Activated CD8-positive, alpha-beta memory T cell treated with anti-CD3 and anti-CD28 coated beads, Interleukin-2, amount 50 U/mL, for 4 hours (primary cell): ENCODE data around the gene TUBB4B.
"Not testable (repeated sequence)": the region's sequence is repeated elsewhere in the genome, so short reads cannot be mapped to it uniquely, and the experiment has no call there.

Experiments
- DNase-seq: peaks from one replicate; pipeline ENCODE4 v3.0.0-alpha.2; 2020

TUBB4B gene

DNA sequence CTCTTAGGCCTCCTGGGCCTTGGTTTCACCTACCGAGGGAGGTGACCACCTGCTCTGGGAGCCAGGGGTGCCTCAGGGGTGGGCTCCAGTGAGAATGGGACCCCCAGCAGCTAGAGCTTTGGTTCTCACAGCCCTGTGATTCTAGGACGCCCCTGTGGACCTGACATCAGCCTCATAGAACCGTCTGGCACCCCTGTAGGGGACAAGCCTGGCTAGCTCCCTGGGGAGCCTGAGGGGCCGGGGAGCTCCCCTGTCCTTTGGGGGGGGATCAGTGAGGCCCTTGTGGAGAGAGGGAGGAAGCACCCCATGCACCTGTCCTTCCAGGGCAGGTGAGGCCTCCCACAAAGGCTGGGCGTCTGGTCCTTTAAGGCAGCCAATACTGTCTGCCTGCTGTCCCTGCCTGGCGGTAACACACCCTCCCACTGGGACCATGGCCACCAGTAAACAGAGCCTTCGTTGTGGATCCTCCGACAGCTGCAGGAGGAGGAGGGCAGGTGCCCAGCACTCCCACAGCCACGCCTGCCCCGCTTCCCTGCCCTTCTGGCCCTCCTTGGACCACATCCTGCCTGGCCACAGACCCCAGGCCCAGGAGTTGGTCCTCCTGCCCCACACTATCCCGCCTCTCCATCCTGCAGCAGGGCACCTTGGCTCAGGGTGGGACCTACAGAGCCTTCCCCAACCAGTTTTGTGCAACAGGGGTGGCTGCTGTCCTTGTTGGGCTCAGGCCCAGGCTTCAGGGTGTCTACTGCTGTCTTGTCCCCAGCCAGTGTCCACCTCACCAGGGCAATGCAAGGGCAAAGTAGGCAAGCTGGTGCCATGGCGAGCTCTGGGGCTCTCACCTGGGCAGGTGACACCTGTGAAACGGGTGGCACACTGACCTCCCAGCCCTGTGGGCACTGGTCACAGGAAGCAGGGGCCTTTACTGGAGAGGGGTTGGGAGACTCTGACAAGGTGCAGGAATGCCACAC, 3.0 kb upstream of the TUBB4B start:
- no peak for DNase-seq

DNA sequence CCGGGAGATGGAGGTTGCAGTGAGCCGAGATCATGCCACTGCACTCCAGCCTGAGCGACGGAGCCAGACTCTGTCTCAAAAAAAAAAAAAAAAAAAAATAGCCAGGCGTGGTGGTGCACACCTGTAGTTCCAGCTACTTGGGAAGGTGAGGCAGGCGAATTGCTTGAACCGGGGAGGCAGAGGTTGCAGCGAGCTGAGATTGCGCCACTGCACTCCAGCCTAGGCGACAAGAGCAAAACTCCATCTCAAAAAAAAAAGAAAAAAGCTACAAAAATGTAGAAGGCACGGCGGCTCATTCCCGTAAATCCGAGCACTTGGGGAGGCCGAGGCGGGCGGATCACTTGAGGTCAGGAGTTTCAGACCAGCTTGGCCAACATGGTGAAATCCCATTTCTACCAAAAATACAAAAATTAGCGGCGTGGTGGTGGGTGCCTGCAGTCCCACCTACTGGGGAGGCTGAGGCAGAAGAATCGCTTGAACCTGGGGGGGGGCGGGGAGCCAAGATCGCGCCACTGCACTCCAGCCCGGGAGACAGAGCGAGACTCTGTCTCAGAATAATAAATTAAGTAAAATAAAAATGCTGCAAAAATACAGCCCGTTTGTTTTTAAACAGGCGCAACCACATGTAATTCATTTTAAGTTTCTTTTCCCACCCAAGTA, 1.4 kb upstream of the TUBB4B start:
- DNase-seq, result not testable (repeated sequence)

DNA sequence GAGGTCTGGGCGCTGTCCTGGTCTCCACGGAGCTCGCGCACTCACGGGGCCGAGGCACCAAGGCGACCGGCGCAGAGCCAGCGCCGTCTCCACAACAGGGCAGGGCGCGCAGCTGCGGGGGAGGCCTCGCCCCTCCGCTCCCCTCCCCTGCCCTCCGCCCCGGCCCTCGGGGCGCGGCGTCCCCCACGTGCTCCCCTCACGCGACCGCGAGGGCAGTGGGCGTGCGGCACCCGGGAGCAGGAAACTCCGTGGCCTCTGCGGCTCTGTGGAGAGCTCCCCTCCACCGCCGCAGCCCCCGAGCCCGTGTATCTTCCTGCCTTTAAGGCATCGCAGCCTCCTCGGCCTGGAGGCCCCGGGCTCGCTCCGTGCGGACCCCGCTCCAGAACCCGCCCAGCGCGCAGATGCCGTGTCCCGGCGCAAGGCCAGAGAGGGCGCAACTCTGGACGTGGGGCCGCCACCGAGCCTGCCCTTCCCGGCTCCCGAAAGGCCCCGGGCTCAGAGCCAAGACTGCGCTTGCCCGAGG, 708 bp upstream of the TUBB4B start:
- peak; percentile 72 for DNase-seq

GRCh38 chr9:137241490-137242268, 592 bp downstream of the TUBB4B start:
- DNase-seq, result peak; percentile 81

DNA sequence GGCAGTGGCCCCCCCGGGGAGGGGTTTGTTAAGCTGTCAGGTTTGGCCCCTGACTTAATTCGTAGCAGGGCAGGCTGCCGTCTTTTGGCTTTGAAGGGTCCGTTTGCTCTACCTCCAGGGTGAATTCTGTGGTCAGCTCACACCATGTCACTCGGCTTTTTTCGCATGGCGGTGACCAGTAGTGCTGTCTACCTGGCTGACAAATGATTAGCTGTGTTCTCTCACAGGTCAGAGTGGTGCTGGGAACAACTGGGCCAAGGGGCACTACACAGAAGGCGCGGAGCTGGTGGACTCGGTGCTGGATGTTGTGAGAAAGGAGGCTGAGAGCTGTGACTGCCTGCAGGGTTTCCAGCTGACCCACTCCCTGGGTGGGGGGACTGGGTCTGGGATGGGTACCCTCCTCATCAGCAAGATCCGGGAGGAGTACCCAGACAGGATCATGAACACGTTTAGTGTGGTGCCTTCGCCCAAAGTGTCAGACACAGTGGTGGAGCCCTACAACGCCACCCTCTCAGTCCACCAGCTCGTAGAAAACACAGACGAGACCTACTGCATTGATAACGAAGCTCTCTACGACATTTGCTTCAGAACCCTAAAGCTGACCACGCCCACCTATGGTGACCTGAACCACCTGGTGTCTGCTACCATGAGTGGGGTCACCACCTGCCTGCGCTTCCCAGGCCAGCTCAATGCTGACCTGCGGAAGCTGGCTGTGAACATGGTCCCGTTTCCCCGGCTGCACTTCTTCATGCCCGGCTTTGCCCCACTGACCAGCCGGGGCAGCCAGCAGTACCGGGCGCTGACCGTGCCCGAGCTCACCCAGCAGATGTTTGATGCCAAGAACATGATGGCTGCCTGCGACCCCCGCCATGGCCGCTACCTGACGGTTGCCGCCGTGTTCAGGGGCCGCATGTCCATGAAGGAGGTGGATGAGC, 1.4 kb downstream of the TUBB4B start:
- no peak for DNase-seq

GRCh38 chr9:137243266-137243625, 2.2 kb downstream of the TUBB4B start:
- DNase-seq, result not testable (repeated sequence)

- no peak for DNase-seq
Measured at GRCh38 chr9:137243626-137244485, 2.8 kb downstream of the TUBB4B start.

DNA sequence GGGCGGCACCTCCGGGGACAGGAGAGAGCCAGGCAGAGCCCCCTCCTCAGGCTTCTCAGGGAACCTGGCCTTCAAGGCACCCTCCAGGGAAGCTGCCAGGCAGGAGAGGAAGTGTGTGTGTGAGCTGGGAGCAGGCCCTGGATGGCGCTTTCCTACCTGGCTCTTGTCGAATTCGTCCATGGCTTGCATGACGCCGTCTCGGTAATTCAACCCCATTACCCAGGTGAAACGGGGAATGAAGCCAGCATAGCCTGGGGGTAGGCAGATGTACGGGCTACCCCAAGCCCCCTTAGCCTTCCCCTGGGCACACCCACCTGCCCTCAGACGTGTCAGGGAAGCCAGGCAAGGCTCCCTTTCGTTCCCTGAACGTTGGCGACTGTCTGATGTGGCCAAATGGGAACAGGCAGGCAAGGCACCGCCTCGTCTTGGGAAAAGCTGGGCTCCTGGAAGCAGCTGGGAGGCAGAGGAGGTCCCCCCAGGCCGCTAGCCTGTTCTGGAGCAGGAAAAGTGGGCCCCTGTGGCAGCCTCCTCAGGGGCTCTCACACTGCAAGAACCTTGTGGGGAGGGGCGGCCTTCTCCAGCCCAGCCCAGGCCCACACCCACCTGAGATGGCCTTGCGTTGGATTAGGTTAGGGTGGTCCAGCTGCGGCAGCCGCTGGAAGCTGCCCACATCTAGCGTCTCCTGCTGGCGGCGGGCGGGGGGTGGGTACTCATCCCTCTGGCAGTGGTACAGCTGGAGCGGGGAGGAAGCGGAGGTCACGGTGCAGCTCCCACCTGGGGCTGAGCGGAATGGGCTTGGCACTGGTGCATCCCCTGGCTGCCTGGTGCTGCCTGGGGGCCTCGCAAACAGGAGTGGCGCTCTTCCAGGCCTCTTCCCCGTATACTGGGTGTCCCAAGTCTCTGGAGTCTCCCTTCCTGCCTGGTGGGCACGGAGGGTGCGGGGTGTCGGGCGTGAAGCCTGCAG, 3.7 kb downstream of the TUBB4B start:
- DNase-seq, result no peak

- DNase-seq, result no peak
Measured at GRCh38 chr9:137245450-137246421, 4.6 kb downstream of the TUBB4B start.

DNA sequence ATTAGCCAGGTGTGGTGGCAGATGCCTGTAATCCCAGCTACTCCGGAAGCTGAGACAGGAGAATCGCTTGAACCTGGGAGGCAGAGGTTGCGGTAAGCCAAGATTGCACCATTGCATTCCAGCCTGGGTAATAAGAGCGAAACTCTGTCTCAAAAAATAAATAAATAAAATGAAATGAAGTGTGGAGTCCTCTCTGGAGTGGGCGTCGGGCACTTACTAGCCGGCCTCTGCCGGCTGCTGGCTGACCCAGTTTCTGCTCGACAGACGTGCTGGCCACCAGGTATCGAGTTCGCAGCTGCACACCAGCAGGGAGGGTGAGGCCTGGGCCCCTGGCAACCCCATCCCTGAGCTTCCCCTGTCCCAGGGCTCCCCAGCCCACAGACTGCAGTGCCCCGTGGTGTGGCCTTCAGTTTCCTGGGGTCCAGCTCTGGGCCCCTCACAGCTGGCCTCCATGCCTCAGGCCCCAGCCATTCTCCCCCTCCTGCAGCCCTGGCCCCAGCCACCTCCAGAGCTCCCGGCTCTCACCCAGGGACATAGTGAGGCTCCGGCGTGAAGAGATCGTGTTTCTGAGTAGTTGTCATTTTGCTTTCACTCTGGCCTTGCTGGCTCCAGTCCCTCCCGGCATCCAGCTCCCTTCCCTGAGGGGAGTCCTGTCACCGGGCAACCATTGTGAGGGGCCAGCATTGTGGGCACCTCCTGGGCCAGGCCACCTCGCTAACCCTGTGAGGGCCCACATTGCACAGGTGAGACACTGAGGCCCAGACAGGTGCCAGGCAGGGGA, 6.2 kb downstream of the TUBB4B start:
- no peak for DNase-seq

GRCh38 chr9:137247916-137248175, 6.8 kb downstream of the TUBB4B start:
- DNase-seq, result no peak

- DNase-seq, result no peak
Measured at GRCh38 chr9:137250329-137251193, 9.5 kb downstream of the TUBB4B start.

- DNase-seq, result no peak
Measured at GRCh38 chr9:137251194-137251461, 10.0 kb downstream of the TUBB4B start, which contains the start of gene STPG3. STPG3 (plus strand) TSS chr9:137251286; CDS start chr9:137251287, 1 bp downstream.

- DNase-seq, result no peak
Measured at GRCh38 chr9:137251490-137252268, 10.6 kb downstream of the TUBB4B start.

- no peak for DNase-seq
Measured at GRCh38 chr9:137252555-137253506, 11.7 kb downstream of the TUBB4B start.
